HG03520 (cell line): Measurements from ENCODE around the gene RHO.

Experiments used
- ATAC-seq: cut with Tn5 transposase; IDR thresholded peaks from one replicate; pipeline ENCODE4 v1.9.1; 2021; ENCODE audit warnings: mild to moderate bottlenecking, moderate library complexity; ENCODE audit not compliant: unreplicated experiment

The RHO gene

DNA sequence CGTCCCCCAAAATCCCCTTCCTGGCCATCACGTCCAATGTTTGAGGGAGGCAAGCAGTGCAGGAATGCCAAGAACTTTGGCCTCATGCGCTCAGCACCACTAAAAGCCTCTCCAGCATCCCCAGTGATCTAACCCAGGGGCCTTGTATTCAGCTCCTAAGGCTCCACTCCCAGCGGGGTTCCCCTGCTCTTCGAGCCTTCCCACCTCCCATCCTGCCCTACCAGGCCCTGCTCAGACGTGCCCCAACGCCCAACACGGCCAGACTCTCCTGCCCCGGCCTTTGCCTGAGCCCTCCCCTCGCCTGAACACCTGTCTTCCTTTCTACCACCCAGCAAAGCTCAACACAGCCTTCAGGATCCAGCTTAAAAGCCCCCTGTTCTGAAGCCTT lies 47.6 kb downstream of the RHO start:
- no peak for ATAC-seq

DNA sequence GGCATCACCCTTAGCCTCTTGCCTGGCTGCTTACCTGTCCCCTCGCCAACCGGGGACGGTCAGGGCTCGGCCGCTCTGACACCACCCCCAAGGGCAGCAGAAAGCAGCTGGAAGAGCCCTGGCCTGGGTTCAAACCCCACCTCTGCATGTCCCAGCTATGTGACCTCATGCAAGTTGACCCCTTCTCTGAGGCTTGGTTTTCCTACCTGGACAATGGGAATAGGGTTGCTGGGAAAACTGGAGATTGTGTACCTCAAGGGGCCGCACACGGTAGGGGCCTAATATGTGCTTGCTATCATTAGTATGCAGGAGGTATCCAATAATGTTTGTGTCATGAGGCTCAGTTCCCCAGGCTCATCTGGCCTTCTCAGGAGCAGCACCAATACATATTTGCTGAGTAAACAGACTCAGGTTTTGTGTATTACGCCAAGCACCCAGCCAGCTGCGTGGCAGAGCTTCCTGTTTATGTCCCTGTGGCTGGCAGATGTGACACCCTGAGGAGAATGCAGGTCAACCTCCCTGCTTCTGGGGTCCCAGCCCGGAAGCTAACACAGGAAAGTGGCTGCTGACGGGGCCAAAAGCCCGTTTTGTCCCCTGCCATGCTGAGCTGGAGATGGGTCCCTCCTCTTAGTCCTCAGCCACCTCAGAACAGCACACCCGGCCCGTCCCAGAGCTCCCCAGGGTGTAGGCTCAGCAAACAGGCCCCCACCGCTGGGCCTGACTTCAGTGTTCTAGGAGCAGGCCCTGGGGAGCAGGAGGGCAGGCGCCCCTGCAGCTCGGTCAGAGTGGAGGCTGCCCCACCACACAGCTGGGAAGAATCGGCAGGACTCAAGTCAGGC lies 48.3 kb downstream of the RHO start:
- ATAC-seq: peak; percentile 39

DNA sequence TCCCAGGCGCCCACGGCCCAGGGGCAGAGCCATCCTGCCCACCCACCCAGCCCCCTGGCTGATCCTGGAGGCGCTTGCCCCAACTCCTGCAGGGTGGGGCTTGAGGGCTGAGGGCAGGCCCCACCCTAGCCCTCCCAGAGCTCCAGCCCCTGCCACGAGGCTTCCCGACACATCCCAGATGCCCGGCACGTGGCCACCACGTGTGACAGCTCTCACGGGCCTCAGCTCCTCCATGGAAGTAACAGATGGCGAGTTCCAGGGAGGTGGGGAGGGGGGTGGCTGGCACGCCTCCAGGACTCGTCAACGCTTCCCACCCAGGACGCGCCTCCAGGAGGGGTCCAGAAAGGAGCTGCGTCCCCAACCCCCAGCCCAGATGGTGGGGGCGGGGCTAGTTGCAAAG lies 48.9 kb downstream of the RHO start:
- ATAC-seq: no peak

DNA sequence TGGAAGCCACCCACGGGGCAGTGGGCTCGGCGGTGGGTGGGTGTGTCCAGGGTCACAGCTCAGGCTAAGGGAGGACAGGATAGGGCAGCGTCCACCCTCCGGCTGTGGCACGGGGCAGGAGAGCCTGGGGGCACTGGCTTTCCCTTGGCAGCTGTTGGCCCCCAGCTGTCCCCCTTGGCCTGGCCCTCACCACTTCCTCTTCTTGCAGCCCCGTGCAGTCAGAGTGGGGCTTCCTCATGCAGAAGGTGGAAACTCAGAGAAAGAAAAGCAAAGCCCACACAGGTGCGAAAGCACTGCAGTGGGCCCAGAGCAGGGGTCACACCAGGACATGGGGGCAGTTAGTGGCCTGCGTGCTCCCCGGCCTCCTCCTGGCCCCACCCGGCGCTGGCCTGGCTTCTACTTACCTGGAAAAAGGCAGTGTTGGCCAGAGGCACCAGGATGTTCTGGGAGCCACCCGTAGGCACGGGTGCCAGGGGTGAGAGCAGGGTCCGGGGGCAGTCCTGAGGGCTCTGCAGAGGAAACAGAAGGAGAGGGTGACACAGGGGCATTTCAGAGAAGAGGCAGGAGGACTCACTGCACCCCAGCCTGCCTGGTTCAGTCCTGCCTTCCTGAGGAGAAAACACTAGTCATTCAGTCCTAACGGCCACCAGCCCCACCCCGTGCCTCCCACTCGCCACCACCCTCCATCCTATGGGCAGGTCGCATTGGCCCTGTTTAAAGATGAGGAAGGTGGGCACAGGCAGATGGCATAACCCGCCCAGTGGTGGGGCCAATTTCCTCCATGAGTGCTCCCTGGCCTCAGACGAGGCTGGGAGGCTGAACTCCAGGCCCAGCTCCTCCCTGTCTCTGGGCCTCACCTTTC lies 49.7 kb downstream of the RHO start:
- peak; percentile 49 for ATAC-seq

DNA sequence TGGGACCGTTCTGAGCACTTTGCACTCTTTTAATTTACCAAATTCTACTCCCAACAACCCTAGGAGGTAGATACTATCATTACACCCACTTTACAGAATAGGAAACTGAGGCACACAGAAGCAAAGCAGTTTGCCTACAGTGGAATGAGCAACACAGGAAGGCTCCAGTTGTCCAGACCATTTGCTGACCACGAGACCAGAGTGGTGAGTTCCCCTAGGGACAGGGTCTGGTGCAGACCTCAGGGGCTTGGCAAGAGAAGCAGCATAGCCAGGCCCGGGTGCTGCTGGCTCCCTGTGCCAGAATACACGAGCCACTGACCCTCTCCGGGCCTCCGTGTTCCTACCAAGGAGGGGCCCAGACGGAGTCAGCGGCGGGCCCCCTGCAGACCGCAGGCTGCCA lies 51.6 kb downstream of the RHO start:
- no peak for ATAC-seq

DNA sequence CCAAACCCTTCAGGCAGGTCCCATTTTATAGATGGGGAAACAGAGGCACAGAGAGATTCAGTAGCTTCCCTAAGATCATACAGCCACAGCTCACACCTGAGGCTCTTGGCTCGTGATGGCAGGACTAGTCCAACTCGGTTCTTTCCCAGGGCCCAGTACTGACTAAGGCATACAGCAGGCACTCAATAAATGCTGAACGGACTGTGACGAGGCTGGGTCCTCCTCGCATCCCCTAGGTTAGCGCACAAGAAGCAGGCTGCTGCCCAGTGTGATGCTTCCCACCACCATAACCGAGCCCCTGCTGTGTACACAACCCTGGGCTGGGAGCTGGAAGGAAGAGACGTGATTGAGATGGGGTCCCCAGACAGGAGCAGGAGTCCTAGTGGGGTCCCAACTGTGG lies 53.2 kb downstream of the RHO start:
- ATAC-seq: no peak

DNA sequence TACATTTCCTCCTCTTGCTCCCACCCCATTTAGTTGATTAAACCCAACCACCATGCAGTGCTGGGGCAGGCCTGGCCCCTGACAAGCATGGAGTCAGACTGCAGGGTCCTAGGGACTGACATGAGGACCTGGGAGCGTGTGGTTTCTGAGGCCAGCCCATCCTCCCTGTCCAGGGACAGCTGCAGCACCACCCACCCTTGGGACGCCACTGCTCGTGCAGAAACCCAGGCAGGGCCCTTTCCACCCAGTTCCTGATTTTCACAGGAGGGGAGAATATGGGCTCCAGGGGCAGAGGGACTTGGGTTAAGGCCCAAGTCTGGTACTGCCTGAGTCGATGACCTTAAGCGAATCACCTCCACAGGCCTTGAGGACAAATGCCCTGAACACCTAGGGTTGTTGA lies 54.4 kb downstream of the RHO start:
- ATAC-seq: no peak

DNA sequence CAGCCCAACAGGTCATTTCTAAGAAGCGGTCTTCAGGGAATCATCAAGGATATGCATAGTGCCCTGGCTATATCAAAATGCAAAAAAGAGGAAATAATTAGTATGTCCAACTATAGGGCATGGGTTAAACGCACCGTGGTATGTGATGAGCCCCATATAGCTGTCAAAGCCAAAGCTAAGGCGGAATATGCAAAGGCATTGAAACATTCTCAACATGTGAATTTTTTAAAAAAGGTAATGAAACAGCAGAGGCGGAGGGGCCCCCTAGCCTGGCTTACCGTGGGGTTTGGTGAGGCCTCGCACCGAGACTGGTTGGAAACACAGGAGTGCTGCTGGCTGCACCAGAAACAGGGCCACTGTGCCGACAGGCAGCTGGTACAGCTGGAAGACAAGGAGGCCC lies 54.9 kb downstream of the RHO start:
- no peak for ATAC-seq

DNA sequence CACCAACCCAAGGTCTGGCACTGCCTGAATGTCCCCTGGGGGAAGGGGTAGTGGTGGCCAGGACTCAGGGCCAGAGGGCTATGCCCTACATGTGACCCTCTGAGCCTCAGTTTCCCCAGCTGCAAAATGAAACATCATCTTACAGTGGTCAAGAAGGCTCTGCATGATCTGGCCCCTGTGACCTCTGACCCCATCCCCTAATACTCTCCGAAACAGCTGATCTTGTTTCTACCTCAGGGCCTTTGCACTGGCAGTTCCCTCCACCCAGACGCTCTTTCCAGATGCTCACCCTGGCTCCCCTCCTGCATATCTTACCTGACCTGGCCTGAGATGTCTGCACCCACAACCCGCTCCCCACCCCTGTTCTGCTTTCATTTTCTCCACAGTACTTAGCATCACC lies 56.2 kb downstream of the RHO start:
- ATAC-seq: no peak
